Measurements from ENCODE around the gene CBLB.

GRCh38 chr3:105802118-105802706, 66.6 kb downstream of the CBLB start:
- TF ChIP-seq, protein P1, sequence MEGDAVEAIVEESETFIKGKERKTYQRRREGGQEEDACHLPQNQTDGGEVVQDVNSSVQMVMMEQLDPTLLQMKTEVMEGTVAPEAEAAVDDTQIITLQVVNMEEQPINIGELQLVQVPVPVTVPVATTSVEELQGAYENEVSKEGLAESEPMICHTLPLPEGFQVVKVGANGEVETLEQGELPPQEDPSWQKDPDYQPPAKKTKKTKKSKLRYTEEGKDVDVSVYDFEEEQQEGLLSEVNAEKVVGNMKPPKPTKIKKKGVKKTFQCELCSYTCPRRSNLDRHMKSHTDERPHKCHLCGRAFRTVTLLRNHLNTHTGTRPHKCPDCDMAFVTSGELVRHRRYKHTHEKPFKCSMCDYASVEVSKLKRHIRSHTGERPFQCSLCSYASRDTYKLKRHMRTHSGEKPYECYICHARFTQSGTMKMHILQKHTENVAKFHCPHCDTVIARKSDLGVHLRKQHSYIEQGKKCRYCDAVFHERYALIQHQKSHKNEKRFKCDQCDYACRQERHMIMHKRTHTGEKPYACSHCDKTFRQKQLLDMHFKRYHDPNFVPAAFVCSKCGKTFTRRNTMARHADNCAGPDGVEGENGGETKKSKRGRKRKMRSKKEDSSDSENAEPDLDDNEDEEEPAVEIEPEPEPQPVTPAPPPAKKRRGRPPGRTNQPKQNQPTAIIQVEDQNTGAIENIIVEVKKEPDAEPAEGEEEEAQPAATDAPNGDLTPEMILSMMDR (IDR thresholded peaks at IDR 0.05) = no peak
- no peak for TF ChIP-seq POLR2A (IDR thresholded peaks at IDR 0.05)
